OCI-LY1 (cell line): ENCODE data around the gene LRFN4.

Experiments
- H2AFZ ChIP-seq: fragments of 200-600 bp; sonication (generic), shearing (Covaris generic); 2 replicates; pipeline ENCODE4 v1.6.0; 2014; ENCODE audit warnings: antibody characterized with exemption, mild to moderate bottlenecking, low read length
- H3F3A ChIP-seq: fragments of 200-600 bp; sonication (generic), shearing (Covaris generic); 2 replicates; pipeline ENCODE4 v1.6.0; 2014; ENCODE audit warnings: mild to moderate bottlenecking, antibody characterized with exemption, low read length, moderate library complexity; ENCODE audit not compliant: insufficient read depth
- H3K27ac ChIP-seq: fragments of 200-600 bp; sonication (generic); 2 replicates; pipeline ENCODE4 v1.5.1; 2014; ENCODE audit warnings: low read length, mixed run types, mild to moderate bottlenecking, low read depth; ENCODE audit not compliant: poor library complexity, severe bottlenecking
- H3K27me3 ChIP-seq: fragments of 200-600 bp; sonication (generic); 2 replicates; pipeline ENCODE4 v1.6.0; 2014; ENCODE audit warnings: antibody characterized with exemption, mild to moderate bottlenecking, low read length, moderate library complexity; ENCODE audit not compliant: insufficient read depth
- H3K36me3 ChIP-seq: fragments of 200-600 bp; sonication (generic); 2 replicates; pipeline ENCODE4 v1.6.1; 2014; ENCODE audit warnings: mild to moderate bottlenecking, antibody characterized with exemption, low read length, moderate library complexity, mixed read lengths; ENCODE audit not compliant: insufficient read depth
- H3K4me1 ChIP-seq: fragments of 200-600 bp; sonication (generic); 2 replicates; pipeline ENCODE4 v1.5.1; 2014; ENCODE audit warnings: mild to moderate bottlenecking, low read length, moderate library complexity; ENCODE audit not compliant: insufficient read depth, severe bottlenecking
- H3K4me2 ChIP-seq: fragments of 200-600 bp; sonication (generic), shearing (Covaris generic); 2 replicates; pipeline ENCODE4 v1.6.1; 2014; ENCODE audit warnings: low read length
- H3K4me3 ChIP-seq: fragments of 200-600 bp; sonication (generic); 2 replicates; pipeline ENCODE4 v1.5.1; 2014; ENCODE audit warnings: low read length, low read depth, mild to moderate bottlenecking, mixed read lengths; ENCODE audit not compliant: poor library complexity, severe bottlenecking
- H3K79me2 ChIP-seq: fragments of 200-600 bp; shearing (Covaris generic); 2 replicates; pipeline ENCODE4 v1.6.1; 2016; ENCODE audit warnings: mixed run types, low read length, mixed read lengths; ENCODE audit not compliant: insufficient read depth
- H3K9ac ChIP-seq: fragments of 200-600 bp; sonication (generic), shearing (Covaris generic); 2 replicates; pipeline ENCODE4 v1.6.1; 2014; ENCODE audit warnings: mild to moderate bottlenecking, low read length, mixed read lengths
- H3K9me2 ChIP-seq: fragments of 200-600 bp; sonication (generic), shearing (Covaris generic); 2 replicates; pipeline ENCODE4 v1.6.1; 2014; ENCODE audit warnings: low read depth, mild to moderate bottlenecking, low read length, mixed read lengths
- H3K9me3 ChIP-seq: fragments of 200-600 bp; shearing (Covaris generic); 2 replicates; pipeline ENCODE4 v1.6.1; 2014; ENCODE audit warnings: low read length, mixed read lengths
- H4K20me1 ChIP-seq: fragments of 200-600 bp; sonication (generic), shearing (Covaris generic); 2 replicates; pipeline ENCODE4 v1.6.0; 2016; ENCODE audit warnings: mild to moderate bottlenecking, low read length; ENCODE audit not compliant: insufficient read depth
- EZH2 ChIP-seq: fragments of 200-600 bp; sonication (generic), shearing (Covaris generic); IDR thresholded peaks from 2 replicates; pipeline ENCODE4 v1.8.0; 2017; ENCODE audit warnings: borderline replicate concordance, mixed run types, mild to moderate bottlenecking, antibody characterized with exemption, low read length, moderate library complexity, mixed read lengths
- TF ChIP-seq, protein P1 (sequence below): fragments of 200-600 bp; sonication (generic), shearing (Covaris generic); IDR thresholded peaks from 2 replicates; pipeline ENCODE4 v1.5.1; 2017; ENCODE audit warnings: mild to moderate bottlenecking, antibody characterized with exemption, low read length, moderate library complexity, mixed read lengths

The LRFN4 gene

DNA sequence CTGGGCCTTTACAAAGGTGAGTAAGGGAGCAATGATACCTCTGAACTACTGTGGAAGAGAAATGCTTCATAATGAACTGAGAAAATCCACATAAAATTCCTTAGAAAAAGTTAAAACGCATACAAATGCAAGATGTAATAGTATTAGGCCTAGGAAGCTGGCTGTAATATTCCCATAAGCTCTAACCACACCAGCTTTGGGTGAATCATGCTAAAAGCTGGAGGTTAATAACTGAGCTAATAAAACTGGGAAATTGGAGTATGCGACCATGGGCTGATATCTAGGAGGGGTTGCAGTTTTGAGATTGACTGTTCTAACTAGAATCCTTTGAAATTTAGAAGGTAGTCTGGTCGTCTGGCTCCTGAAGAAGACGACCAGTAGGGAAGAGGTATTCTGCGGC, 42.2 kb upstream of the LRFN4 start:
- Histone ChIP-seq H3K27me3 (no peaks in the 10 kb centered on the region), H3K9me3 (no peaks in the 10 kb centered on the region), H3K9me2 (no peaks in the 10 kb centered on the region), H3K4me1 (no peaks in the 10 kb centered on the region), H3K27ac (no peak overlapping the region), H4K20me1 (no peaks in the 10 kb centered on the region), H3F3A (no peaks in the 10 kb centered on the region), H3K36me3 (peaks cover 7% of the 10 kb centered on the region; the same call in 1 of the 2 replicates), H3K4me2 (no peak overlapping the region), H3K79me2 (no peaks in the 10 kb centered on the region), H3K4me3 (no peak overlapping the region), H3K9ac (no peak overlapping the region), H2AFZ (no peak overlapping the region)
- TF ChIP-seq, protein P1, sequence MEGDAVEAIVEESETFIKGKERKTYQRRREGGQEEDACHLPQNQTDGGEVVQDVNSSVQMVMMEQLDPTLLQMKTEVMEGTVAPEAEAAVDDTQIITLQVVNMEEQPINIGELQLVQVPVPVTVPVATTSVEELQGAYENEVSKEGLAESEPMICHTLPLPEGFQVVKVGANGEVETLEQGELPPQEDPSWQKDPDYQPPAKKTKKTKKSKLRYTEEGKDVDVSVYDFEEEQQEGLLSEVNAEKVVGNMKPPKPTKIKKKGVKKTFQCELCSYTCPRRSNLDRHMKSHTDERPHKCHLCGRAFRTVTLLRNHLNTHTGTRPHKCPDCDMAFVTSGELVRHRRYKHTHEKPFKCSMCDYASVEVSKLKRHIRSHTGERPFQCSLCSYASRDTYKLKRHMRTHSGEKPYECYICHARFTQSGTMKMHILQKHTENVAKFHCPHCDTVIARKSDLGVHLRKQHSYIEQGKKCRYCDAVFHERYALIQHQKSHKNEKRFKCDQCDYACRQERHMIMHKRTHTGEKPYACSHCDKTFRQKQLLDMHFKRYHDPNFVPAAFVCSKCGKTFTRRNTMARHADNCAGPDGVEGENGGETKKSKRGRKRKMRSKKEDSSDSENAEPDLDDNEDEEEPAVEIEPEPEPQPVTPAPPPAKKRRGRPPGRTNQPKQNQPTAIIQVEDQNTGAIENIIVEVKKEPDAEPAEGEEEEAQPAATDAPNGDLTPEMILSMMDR: no peak
- no peak for TF ChIP-seq EZH2

DNA sequence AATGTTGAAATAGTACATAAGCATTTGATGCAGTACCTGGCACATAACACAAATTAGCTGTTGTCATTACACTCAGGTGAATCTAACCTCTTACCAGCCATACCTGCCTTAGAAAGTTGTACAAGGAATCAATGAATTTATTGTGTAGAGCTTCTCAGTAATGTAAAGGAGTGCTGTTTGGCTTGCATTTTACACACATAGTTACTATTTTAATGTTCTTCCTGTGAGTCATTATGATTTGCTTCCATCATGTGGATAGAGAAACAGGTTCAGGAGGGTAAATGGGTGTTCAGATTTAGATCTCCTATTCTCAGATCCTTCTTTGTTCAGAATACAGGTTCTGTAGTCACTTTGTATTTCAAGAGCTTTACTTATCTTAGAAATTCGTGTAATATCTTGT, 41.2 kb upstream of the LRFN4 start:
- no peak overlapping the region for H3K4me3 ChIP-seq
- no peaks in the 10 kb centered on the region for H4K20me1 ChIP-seq
- H2AFZ ChIP-seq: no peak overlapping the region
- no peaks in the 10 kb centered on the region for H3K27me3 ChIP-seq
- no peaks in the 10 kb centered on the region for H3K9me2 ChIP-seq
- H3K9ac ChIP-seq: no peak overlapping the region
- H3K9me3 ChIP-seq: no peaks in the 10 kb centered on the region
- H3K4me1 ChIP-seq: no peaks in the 10 kb centered on the region
- TF ChIP-seq, protein P1: no peak
- no peak for TF ChIP-seq EZH2
- H3K79me2 ChIP-seq: no peaks in the 10 kb centered on the region
- H3F3A ChIP-seq: no peaks in the 10 kb centered on the region
- peaks cover 14% of the 10 kb centered on the region; the same call in 1 of the 2 replicates for H3K36me3 ChIP-seq
- H3K4me2 ChIP-seq: no peak overlapping the region
- H3K27ac ChIP-seq: no peak overlapping the region

DNA sequence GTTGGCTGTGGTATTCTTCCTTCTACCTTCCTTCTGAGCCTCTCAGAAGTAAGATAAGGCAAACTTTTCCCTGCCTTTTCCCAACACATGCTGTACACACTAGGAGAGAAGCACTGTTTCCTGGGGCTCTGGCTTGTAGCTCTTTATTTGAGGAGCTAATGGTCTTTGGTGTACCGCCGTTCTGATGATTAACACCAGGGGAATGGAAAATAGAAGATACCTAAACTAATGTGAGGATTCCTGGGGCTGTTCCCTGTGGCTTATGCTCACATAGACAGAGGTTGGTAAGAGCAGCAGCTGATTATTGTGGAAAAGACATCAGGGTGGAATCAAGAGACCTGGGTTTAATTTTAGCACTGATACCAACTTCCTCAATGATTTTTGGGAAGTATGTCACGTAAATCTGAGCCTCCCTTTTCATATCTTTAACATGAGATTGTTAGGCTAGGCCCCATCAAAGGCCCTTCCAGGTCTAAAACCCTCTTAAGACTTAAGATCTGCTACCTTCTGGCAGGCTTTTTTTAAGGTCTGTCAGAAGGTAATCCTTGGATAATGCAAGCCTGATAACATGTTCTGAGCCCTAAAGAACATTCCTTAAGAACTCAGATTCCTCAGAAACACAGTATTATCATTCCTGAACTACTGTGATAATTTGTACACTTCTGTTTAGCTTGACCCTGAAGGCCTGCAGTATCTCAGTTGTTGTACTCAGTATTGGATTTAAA, 38.5 kb upstream of the LRFN4 start:
- no peak for TF ChIP-seq EZH2
- TF ChIP-seq, protein P1: no peak
- Histone ChIP-seq H3K4me2 (no peak overlapping the region), H3K4me1 (no peaks in the 10 kb centered on the region), H3K79me2 (no peaks in the 10 kb centered on the region), H3K4me3 (no peak overlapping the region), H3K36me3 (peaks cover 18% of the 10 kb centered on the region; the same call in 1 of the 2 replicates), H3K27ac (no peak overlapping the region), H3K9me3 (no peaks in the 10 kb centered on the region), H3K27me3 (no peaks in the 10 kb centered on the region), H3K9me2 (no peaks in the 10 kb centered on the region), H3F3A (no peaks in the 10 kb centered on the region), H4K20me1 (no peaks in the 10 kb centered on the region), H3K9ac (no peak overlapping the region), H2AFZ (no peak overlapping the region)
